WERI-Rb-1 (cell line): Measurements from ENCODE around the gene TYW5.

Source experiments
- DNase-seq: peaks from one replicate; pipeline ENCODE4 v3.0.0-alpha.2; 2020
- H3K27ac ChIP-seq: fragments of 250-450 bp; sonication (Bioruptor Pico); 2 replicates; pipeline ENCODE4 v1.5.1; 2020; ENCODE audit warnings: mild to moderate bottlenecking, moderate library complexity
- H3K27me3 ChIP-seq: fragments of 250-450 bp; sonication (Bioruptor Pico); 2 replicates; pipeline ENCODE4 v1.5.1; 2021; ENCODE audit warnings: mild to moderate bottlenecking, low read depth, moderate library complexity; ENCODE audit not compliant: insufficient read depth, severe bottlenecking
- H3K36me3 ChIP-seq: fragments of 250-450 bp; sonication (Bioruptor Pico); 2 replicates; pipeline ENCODE4 v1.5.1; 2020; ENCODE audit warnings: mild to moderate bottlenecking, moderate library complexity
- H3K4me3 ChIP-seq: 2 replicates; pipeline ENCODE4 v1.5.1; 2011; ENCODE audit warnings: low read depth, mild to moderate bottlenecking, control low read depth, low read length
- H3K9me3 ChIP-seq: fragments of 250-450 bp; sonication (Bioruptor Pico); 2 replicates; pipeline ENCODE4 v1.5.1; 2021; ENCODE audit warnings: mild to moderate bottlenecking, moderate library complexity; ENCODE audit not compliant: severe bottlenecking
- TF ChIP-seq, protein P1 (sequence below): IDR thresholded peaks from 2 replicates; pipeline ENCODE4 v1.5.1; 2011; ENCODE audit warnings: low read depth, mild to moderate bottlenecking, control low read depth, inconsistent platforms, low read length

Gene TYW5

DNA sequence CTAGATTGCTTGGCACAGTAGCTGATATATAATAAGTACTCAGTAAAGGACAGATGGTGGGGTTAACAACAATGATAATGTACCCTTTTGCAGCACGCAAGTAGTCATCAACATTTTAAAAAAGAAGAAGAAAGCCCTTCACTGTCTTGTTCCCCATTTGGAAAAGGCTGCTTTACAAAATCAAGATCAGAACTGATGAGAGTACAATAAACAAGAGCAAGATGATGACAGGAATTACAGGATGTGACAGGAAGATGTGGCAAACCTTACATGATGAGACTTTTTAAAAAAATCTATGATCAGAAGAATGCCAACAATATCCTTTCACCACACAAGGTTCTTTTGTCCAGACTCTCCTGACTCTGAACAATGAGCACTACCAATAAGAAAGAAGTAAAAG is 9.1 kb downstream of the TYW5 start:
- no peak for DNase-seq
- TF ChIP-seq, protein P1, sequence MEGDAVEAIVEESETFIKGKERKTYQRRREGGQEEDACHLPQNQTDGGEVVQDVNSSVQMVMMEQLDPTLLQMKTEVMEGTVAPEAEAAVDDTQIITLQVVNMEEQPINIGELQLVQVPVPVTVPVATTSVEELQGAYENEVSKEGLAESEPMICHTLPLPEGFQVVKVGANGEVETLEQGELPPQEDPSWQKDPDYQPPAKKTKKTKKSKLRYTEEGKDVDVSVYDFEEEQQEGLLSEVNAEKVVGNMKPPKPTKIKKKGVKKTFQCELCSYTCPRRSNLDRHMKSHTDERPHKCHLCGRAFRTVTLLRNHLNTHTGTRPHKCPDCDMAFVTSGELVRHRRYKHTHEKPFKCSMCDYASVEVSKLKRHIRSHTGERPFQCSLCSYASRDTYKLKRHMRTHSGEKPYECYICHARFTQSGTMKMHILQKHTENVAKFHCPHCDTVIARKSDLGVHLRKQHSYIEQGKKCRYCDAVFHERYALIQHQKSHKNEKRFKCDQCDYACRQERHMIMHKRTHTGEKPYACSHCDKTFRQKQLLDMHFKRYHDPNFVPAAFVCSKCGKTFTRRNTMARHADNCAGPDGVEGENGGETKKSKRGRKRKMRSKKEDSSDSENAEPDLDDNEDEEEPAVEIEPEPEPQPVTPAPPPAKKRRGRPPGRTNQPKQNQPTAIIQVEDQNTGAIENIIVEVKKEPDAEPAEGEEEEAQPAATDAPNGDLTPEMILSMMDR = no peak
- peaks cover 54% of the 10 kb centered on the region for H3K36me3 ChIP-seq
- H3K27me3 ChIP-seq = no peaks in the 10 kb centered on the region
- no peak overlapping the region for H3K27ac ChIP-seq
- H3K4me3 ChIP-seq = no peak overlapping the region
- H3K9me3 ChIP-seq = no peaks in the 10 kb centered on the region

DNA sequence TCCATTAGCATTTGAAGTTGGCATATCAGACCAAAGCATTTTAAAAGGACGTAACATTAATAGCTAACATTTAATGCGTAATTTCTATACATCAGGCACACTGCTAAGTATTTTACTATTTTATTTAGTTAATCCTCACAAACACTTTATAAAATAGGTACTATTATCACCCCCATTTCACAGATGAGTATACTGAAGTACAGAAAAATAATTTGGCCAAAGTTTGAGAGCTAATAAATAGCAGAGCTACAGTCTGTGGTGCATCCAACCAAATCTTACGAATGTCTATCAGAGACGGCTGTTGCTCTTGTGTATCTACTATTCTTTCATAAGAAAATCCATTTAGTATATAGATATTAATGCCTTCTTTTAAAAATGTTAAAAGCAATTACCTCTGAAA is 11.9 kb downstream of the TYW5 start:
- DNase-seq = no peak
- TF ChIP-seq, protein P1 = no peak
- no peaks in the 10 kb centered on the region for H3K27me3 ChIP-seq
- H3K36me3 ChIP-seq = peaks cover 58% of the 10 kb centered on the region
- no peak overlapping the region for H3K27ac ChIP-seq
- no peak overlapping the region for H3K4me3 ChIP-seq
- H3K9me3 ChIP-seq = no peaks in the 10 kb centered on the region

DNA sequence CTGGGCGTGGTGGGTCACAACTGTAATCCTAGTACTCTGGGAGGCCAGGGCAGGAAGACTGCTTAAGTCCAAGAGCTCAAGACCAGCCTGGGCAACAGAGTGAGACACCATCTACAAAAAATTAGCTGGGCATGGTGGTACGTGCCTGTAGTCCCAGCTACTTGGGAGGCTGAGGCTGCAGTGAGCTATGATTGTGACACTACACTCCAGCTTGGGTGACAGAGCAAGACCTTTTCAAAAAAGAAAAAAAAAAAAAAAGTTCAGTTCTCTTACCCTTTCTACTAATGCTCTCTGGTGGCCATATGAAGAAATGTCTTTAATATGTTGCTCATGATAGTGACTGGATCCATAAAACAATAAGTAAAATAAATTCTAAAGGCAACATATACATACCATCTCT is 14.9 kb downstream of the TYW5 start:
- DNase-seq = no peak
- Histone ChIP-seq H3K4me3 (no peak overlapping the region), H3K9me3 (no peaks in the 10 kb centered on the region), H3K27me3 (no peaks in the 10 kb centered on the region), H3K36me3 (peaks cover 34% of the 10 kb centered on the region), H3K27ac (no peak overlapping the region)
- TF ChIP-seq, protein P1 = 0 out of 2 replicates have a peak, but pooled peaks have one; percentile 4

DNA sequence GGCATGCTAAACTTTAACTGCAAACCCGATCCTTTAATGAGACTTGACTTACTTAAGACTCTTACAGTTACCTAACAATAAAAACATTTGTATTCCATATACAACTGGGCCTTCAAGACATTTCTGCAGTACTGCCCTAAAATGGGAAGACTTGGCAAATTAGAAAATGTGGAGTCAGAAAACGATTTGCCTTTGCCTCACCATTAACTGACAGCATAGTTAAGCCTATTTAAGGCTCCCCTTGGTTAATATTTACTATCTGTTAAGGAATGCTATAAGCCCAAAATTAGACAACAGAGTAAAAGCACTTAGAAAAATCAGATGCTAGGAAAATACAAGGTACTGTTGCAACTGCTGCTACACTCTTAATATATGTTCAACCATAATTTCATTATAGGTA is 18.7 kb downstream of the TYW5 start:
- Histone ChIP-seq H3K27me3 (no peaks in the 10 kb centered on the region), H3K27ac (no peak overlapping the region), H3K4me3 (no peak overlapping the region), H3K9me3 (no peaks in the 10 kb centered on the region), H3K36me3 (peaks cover 25% of the 10 kb centered on the region)
- DNase-seq = no peak
- TF ChIP-seq, protein P1 = no peak

DNA sequence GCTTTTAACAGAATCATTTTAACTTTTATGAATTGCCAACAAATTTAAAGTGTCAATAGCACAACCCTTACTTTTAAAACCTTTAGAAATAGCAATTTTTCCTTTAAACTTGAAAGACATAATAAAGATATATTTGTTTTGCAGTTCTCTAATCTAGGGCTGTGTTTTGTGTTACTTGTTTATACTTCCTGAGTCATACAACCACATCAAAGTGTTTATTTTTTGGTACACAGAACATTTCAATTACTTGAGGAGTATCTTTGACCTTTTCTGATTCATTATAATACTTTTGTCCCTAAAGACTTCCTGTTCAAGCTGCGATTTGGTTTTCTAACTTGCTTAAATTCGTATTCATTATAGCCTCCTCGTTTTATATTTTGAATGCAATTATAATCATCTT is 21.8 kb downstream of the TYW5 start:
- no peak overlapping the region for H3K4me3 ChIP-seq
- H3K27ac ChIP-seq = no peak overlapping the region
- TF ChIP-seq, protein P1 = no peak
- no peaks in the 10 kb centered on the region for H3K9me3 ChIP-seq
- DNase-seq = no peak
- no peaks in the 10 kb centered on the region for H3K27me3 ChIP-seq
- H3K36me3 ChIP-seq = peaks cover 24% of the 10 kb centered on the region

DNA sequence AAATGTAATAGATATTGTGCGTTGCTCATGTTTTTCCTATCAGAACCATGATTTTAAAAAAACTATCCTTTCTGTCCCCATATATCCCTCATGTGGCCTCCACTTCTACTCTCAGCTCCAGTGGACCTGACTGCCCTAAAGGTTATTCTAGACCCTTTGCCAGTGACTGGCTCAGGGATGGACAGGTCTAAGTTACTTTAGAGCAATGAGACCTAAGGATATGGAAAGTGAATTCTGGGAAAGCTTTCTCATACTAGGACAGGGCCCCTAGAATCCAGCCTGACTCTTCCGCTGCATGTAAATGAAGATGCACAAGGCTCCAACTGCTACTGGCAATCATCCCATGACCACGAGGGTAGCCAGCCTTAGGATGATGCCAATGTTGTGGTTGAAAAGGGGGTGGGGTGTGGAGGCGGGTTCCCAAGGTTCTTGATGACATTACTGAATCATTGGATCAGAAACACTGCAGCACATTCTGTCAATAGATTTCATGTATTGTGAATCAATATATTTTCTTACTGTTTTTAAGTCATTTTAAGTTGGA is 22.9 kb downstream of the TYW5 start:
- no peak overlapping the region for H3K27ac ChIP-seq
- peaks cover 21% of the 10 kb centered on the region for H3K36me3 ChIP-seq
- no peaks in the 10 kb centered on the region for H3K27me3 ChIP-seq
- H3K4me3 ChIP-seq = no peak overlapping the region
- no peaks in the 10 kb centered on the region for H3K9me3 ChIP-seq
- TF ChIP-seq, protein P1 = no peak
- no peak for DNase-seq
